Ovary (tissue), 3 donors: ENCODE results near the gene CCND1.

ENCODE experiments used
- EP300 ChIP-seq: sonication (generic); formaldehyde crosslinking; IDR thresholded peaks from one replicate; pipeline ENCODE4 v1.6.1; 2017; ENCODE audit warnings: antibody characterized with exemption
- POLR2A ChIP-seq: fragments of 450-650 bp; IDR thresholded peaks from one replicate; pipeline ENCODE4 v1.6.1; 2017; ENCODE audit warnings: antibody characterized with exemption, mild to moderate bottlenecking, moderate library complexity
- TF ChIP-seq, protein P1 (sequence below), 3 donors: fragments of 450-650 bp in 2 of 3; fragments of 200-600 bp in 1 of 3; IDR thresholded peaks; one replicate each; pipeline versions ENCODE4 v1.5.1 to v1.8.0; 2016 to 2022; ENCODE audit warnings: antibody characterized with exemption in 3 of 3, mild to moderate bottlenecking in 1 of 3
- donor health status: DM: no; HTN: no; CAD: no.

DNA sequence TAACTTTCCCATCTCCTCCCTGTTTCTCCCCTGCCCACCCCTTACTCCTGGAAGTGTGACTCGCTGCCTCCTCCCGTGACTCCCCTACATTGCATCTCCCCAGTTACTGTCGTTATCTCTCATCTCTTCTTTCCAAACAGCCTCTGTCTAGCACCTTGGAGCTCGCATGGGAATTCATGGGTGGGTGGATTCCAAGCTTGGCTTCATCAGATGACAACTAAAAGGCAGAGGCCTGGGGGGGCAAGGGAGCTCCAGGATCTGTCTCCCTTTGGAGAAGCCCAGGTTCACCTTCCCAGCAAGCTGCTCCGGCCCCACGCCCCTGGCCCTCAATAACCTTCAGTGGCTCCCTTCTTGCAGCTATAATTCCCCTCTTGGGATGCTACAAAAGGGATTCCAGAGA is 6.9 kb upstream of the CCND1 start:
- TF ChIP-seq, protein P1, sequence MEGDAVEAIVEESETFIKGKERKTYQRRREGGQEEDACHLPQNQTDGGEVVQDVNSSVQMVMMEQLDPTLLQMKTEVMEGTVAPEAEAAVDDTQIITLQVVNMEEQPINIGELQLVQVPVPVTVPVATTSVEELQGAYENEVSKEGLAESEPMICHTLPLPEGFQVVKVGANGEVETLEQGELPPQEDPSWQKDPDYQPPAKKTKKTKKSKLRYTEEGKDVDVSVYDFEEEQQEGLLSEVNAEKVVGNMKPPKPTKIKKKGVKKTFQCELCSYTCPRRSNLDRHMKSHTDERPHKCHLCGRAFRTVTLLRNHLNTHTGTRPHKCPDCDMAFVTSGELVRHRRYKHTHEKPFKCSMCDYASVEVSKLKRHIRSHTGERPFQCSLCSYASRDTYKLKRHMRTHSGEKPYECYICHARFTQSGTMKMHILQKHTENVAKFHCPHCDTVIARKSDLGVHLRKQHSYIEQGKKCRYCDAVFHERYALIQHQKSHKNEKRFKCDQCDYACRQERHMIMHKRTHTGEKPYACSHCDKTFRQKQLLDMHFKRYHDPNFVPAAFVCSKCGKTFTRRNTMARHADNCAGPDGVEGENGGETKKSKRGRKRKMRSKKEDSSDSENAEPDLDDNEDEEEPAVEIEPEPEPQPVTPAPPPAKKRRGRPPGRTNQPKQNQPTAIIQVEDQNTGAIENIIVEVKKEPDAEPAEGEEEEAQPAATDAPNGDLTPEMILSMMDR (IDR thresholded peaks at IDR 0.05), result no peak
- TF ChIP-seq EP300, result no peak
- TF ChIP-seq POLR2A, result no peak
